Adipocyte (in vitro differentiated cells): ENCODE measurements around the gene CYBB.

Source experiments
- DNase-seq: peaks from one replicate; pipeline ENCODE4 v3.0.0-alpha.2; 2015; ENCODE audit warnings: low read depth
- H3K27me3 ChIP-seq: replicated peaks from 2 replicates; pipeline ENCODE4 v1.7.0; 2013; ENCODE audit warnings: mild to moderate bottlenecking, low read length, moderate library complexity; ENCODE audit not compliant: control insufficient read depth, insufficient read depth
- H3K36me3 ChIP-seq: 2 replicates; pipeline ENCODE4 v1.7.0; 2013; ENCODE audit warnings: low read length, mild to moderate bottlenecking, moderate library complexity; ENCODE audit not compliant: control insufficient read depth, insufficient read depth, severe bottlenecking
- H3K4me1 ChIP-seq: 2 replicates; pipeline ENCODE4 v1.7.0; 2013; ENCODE audit warnings: mild to moderate bottlenecking, low read length, moderate library complexity; ENCODE audit not compliant: control insufficient read depth, insufficient read depth
- H3K4me3 ChIP-seq: 2 replicates; pipeline ENCODE4 v1.7.0; 2013; ENCODE audit warnings: mild to moderate bottlenecking, low read length, moderate library complexity
- H3K9ac ChIP-seq: 2 replicates; pipeline ENCODE4 v1.7.0; 2013; ENCODE audit warnings: mild to moderate bottlenecking, low read length, moderate library complexity
- H3K9me3 ChIP-seq: 2 replicates; pipeline ENCODE4 v1.7.0; 2013; ENCODE audit warnings: mild to moderate bottlenecking, low read length, moderate library complexity; ENCODE audit not compliant: control insufficient read depth

Gene CYBB

GRCh38 chrX:37779857-37780256 is at the start of gene CYBB:
TSS of gene CYBB (plus strand) at chrX:37780059. CDS start at chrX:37780078, 19 bp downstream.
- no peak for DNase-seq
- H3K36me3 ChIP-seq = no peaks in the 10 kb centered on the region
- H3K9ac ChIP-seq = no peak within 1 kb of the TSS
- H3K4me3 ChIP-seq = no peak within 1 kb of the TSS
- H3K9me3 ChIP-seq = no peaks in the 10 kb centered on the region
- peaks cover 22% of the 10 kb centered on the region for H3K27me3 ChIP-seq
- H3K4me1 ChIP-seq = no peaks in the 10 kb centered on the region

GRCh38 chrX:37745354-37745753 is 34.5 kb upstream of the CYBB start:
- no peaks in the 10 kb centered on the region for H3K36me3 ChIP-seq
- H3K9ac ChIP-seq = no peak overlapping the region
- H3K27me3 ChIP-seq = peaks cover 4% of the 10 kb centered on the region
- no peaks in the 10 kb centered on the region for H3K4me1 ChIP-seq
- H3K9me3 ChIP-seq = no peaks in the 10 kb centered on the region
- no peak overlapping the region for H3K4me3 ChIP-seq
- DNase-seq = peak; percentile 81

GRCh38 chrX:37745835-37746217 is 34.0 kb upstream of the CYBB start:
- no peak for DNase-seq
- Histone ChIP-seq H3K9ac (no peak overlapping the region), H3K9me3 (no peaks in the 10 kb centered on the region), H3K4me1 (no peaks in the 10 kb centered on the region), H3K27me3 (peaks cover 4% of the 10 kb centered on the region), H3K4me3 (no peak overlapping the region), H3K36me3 (no peaks in the 10 kb centered on the region)

- H3K9ac ChIP-seq = no peak overlapping the region
- no peaks in the 10 kb centered on the region for H3K9me3 ChIP-seq
- H3K4me3 ChIP-seq = no peak overlapping the region
- H3K27me3 ChIP-seq = peaks cover 4% of the 10 kb centered on the region
- no peaks in the 10 kb centered on the region for H3K36me3 ChIP-seq
- no peak for DNase-seq
- no peaks in the 10 kb centered on the region for H3K4me1 ChIP-seq
Measured at GRCh38 chrX:37746218-37746941, 33.5 kb upstream of the CYBB start.

GRCh38 chrX:37746951-37747350 is 32.9 kb upstream of the CYBB start:
- Histone ChIP-seq H3K36me3 (no peaks in the 10 kb centered on the region), H3K4me1 (no peaks in the 10 kb centered on the region), H3K9ac (no peak overlapping the region), H3K9me3 (no peaks in the 10 kb centered on the region), H3K4me3 (no peak overlapping the region), H3K27me3 (peaks cover under 1% of the 10 kb centered on the region)
- no peak for DNase-seq

- DNase-seq = no peak
- Histone ChIP-seq H3K27me3 (peaks cover 19% of the 10 kb centered on the region), H3K9ac (no peak overlapping the region), H3K4me3 (no peak overlapping the region), H3K4me1 (no peaks in the 10 kb centered on the region), H3K36me3 (no peaks in the 10 kb centered on the region), H3K9me3 (peaks cover 4% of the 10 kb centered on the region)
Measured at GRCh38 chrX:37752281-37752680, 27.6 kb upstream of the CYBB start.

GRCh38 chrX:37752936-37753335 is 26.9 kb upstream of the CYBB start:
- Histone ChIP-seq H3K27me3 (peaks cover 19% of the 10 kb centered on the region), H3K9ac (no peak overlapping the region), H3K4me1 (no peaks in the 10 kb centered on the region), H3K4me3 (no peak overlapping the region), H3K36me3 (no peaks in the 10 kb centered on the region), H3K9me3 (peaks cover 4% of the 10 kb centered on the region)
- DNase-seq = no peak

GRCh38 chrX:37753384-37753783 is 26.5 kb upstream of the CYBB start:
- DNase-seq = no peak

GRCh38 chrX:37754516-37754915 is 25.3 kb upstream of the CYBB start:
- H3K27me3 ChIP-seq = peaks cover 19% of the 10 kb centered on the region
- no peak for DNase-seq
- no peaks in the 10 kb centered on the region for H3K4me1 ChIP-seq
- no peaks in the 10 kb centered on the region for H3K36me3 ChIP-seq
- peaks cover 4% of the 10 kb centered on the region for H3K9me3 ChIP-seq
- no peak overlapping the region for H3K4me3 ChIP-seq
- H3K9ac ChIP-seq = no peak overlapping the region

More at GRCh38 chrX:37753384-37753783, 26.5 kb upstream of the CYBB start:
- no peak overlapping the region for H3K4me3 ChIP-seq
- no peak overlapping the region for H3K9ac ChIP-seq
- H3K4me1 ChIP-seq = no peaks in the 10 kb centered on the region
- peaks cover 19% of the 10 kb centered on the region for H3K27me3 ChIP-seq
- no peaks in the 10 kb centered on the region for H3K36me3 ChIP-seq
- H3K9me3 ChIP-seq = peaks cover 4% of the 10 kb centered on the region

- H3K9ac ChIP-seq = no peak overlapping the region
- peaks cover 19% of the 10 kb centered on the region for H3K27me3 ChIP-seq
- H3K36me3 ChIP-seq = no peaks in the 10 kb centered on the region
- H3K9me3 ChIP-seq = peaks cover 4% of the 10 kb centered on the region
- no peaks in the 10 kb centered on the region for H3K4me1 ChIP-seq
- no peak overlapping the region for H3K4me3 ChIP-seq
- DNase-seq = no peak
Measured at GRCh38 chrX:37755025-37755424, 24.8 kb upstream of the CYBB start.

GRCh38 chrX:37757082-37757481 is 22.8 kb upstream of the CYBB start:
- Histone ChIP-seq H3K36me3 (no peaks in the 10 kb centered on the region), H3K4me1 (no peaks in the 10 kb centered on the region), H3K4me3 (no peak overlapping the region), H3K9me3 (peaks cover 9% of the 10 kb centered on the region), H3K9ac (no peak overlapping the region), H3K27me3 (peaks cover 25% of the 10 kb centered on the region)
- DNase-seq = no peak

- H3K27me3 ChIP-seq = peaks cover 12% of the 10 kb centered on the region
- H3K36me3 ChIP-seq = no peaks in the 10 kb centered on the region
- H3K9ac ChIP-seq = no peak overlapping the region
- no peaks in the 10 kb centered on the region for H3K4me1 ChIP-seq
- H3K4me3 ChIP-seq = no peak overlapping the region
- DNase-seq = no peak
- H3K9me3 ChIP-seq = peaks cover 5% of the 10 kb centered on the region
Measured at GRCh38 chrX:37759351-37759750, 20.5 kb upstream of the CYBB start.
